Neutrophil (primary cell): Measurements from ENCODE around the gene INSIG1.

Source experiments
- H3K27ac ChIP-seq: fragments of 200-600 bp; sonication (generic); 2 replicates; pipeline ENCODE4 v1.5.1; 2016; ENCODE audit warnings: mild to moderate bottlenecking, moderate library complexity
- H3K27me3 ChIP-seq: fragments of 200-600 bp; sonication (generic); 2 replicates; pipeline ENCODE4 v1.6.0; 2016; ENCODE audit warnings: mild to moderate bottlenecking
- H3K36me3 ChIP-seq: fragments of 200-600 bp; sonication (generic); 2 replicates; pipeline ENCODE4 v1.5.1; 2017
- H3K4me1 ChIP-seq, 2 experiments: fragments of 200-600 bp in 1 of 2; sonication (generic) in 1 of 2; 1 replicate in 1 of 2; 2 replicates in 1 of 2; pipeline versions ENCODE4 v1.5.1 to v1.6.1; 2013 to 2016; ENCODE audit warnings: low read depth in 1 of 2, low read length in 1 of 2, mild to moderate bottlenecking in 1 of 2, moderate library complexity in 1 of 2; ENCODE audit not compliant: control insufficient read depth in 1 of 2, insufficient read depth in 1 of 2
- H3K4me3 ChIP-seq, 2 experiments: fragments of 200-600 bp in 1 of 2; sonication (generic) in 1 of 2; 1 replicate in 1 of 2; 2 replicates in 1 of 2; pipeline ENCODE4 v1.5.1; 2013 to 2016; ENCODE audit warnings: low read depth in 1 of 2, low read length in 1 of 2, mild to moderate bottlenecking in 1 of 2, moderate library complexity in 1 of 2
- H3K9me3 ChIP-seq: fragments of 200-600 bp; sonication (generic); 2 replicates; pipeline ENCODE4 v1.5.1; 2016
- CTCF ChIP-seq: fragments of 200-600 bp; sonication (generic); IDR thresholded peaks from 2 replicates; pipeline ENCODE4 v1.5.1; 2016; ENCODE audit warnings: antibody characterized with exemption

INSIG1 gene

GRCh38 chr7:155278921-155279320 is 18.8 kb upstream of the INSIG1 start:
- Histone ChIP-seq H3K4me1 (no peaks in the 10 kb centered on the region), H3K27me3 (peaks cover 28% of the 10 kb centered on the region), H3K4me3 (no peak overlapping the region), H3K36me3 (no peaks in the 10 kb centered on the region), H3K9me3 (no peaks in the 10 kb centered on the region), H3K27ac (no peak overlapping the region)
- no peak for TF ChIP-seq CTCF

- no peak overlapping the region for H3K4me3 ChIP-seq
- H3K9me3 ChIP-seq: no peaks in the 10 kb centered on the region
- no peaks in the 10 kb centered on the region for H3K36me3 ChIP-seq
- no peak for TF ChIP-seq CTCF
- no peak overlapping the region for H3K27ac ChIP-seq
- H3K4me1 ChIP-seq: no peaks in the 10 kb centered on the region
- H3K27me3 ChIP-seq: peaks cover 34% of the 10 kb centered on the region
Observed at GRCh38 chr7:155279787-155280445, 17.8 kb upstream of the INSIG1 start.

- Histone ChIP-seq H3K36me3 (no peaks in the 10 kb centered on the region), H3K27ac (no peak overlapping the region), H3K27me3 (peaks cover 41% of the 10 kb centered on the region), H3K4me1 (no peaks in the 10 kb centered on the region), H3K4me3 (no peak overlapping the region), H3K9me3 (no peaks in the 10 kb centered on the region)
- TF ChIP-seq CTCF: no peak
Observed at GRCh38 chr7:155280446-155281397, 17.0 kb upstream of the INSIG1 start.

GRCh38 chr7:155281398-155281969 is 16.2 kb upstream of the INSIG1 start:
- no peak for TF ChIP-seq CTCF
- Histone ChIP-seq H3K4me1 (no peaks in the 10 kb centered on the region), H3K4me3 (no peak overlapping the region), H3K27me3 (peaks cover 48% of the 10 kb centered on the region), H3K27ac (no peak overlapping the region), H3K36me3 (no peaks in the 10 kb centered on the region), H3K9me3 (no peaks in the 10 kb centered on the region)

- H3K36me3 ChIP-seq: no peaks in the 10 kb centered on the region
- H3K9me3 ChIP-seq: no peaks in the 10 kb centered on the region
- no peak for TF ChIP-seq CTCF
- H3K4me1 ChIP-seq: peaks cover 7 to 8% of the 10 kb centered on the region in 2 experiments
- no peak overlapping the region for H3K4me3 ChIP-seq
- peaks cover 57% of the 10 kb centered on the region for H3K27me3 ChIP-seq
- no peak overlapping the region for H3K27ac ChIP-seq
Observed at GRCh38 chr7:155282671-155283070, 15.0 kb upstream of the INSIG1 start.
